IgD-negative memory B cell (primary cell): ENCODE data around the gene DBP. TPM values are rescaled to one million over a fixed set of nuclear protein-coding genes. Genes with fewer than 3 reads are reported as not detected.
"Not testable (repeated sequence)": the region's sequence is repeated elsewhere in the genome, so short reads cannot be mapped to it uniquely, and the experiment has no call there.

Source experiments
- H3K27ac Mint-ChIP-seq, 3 donors: one replicate each; pipeline ENCODE4 v1.8.0; 2020 to 2022; ENCODE audit warnings: mild to moderate bottlenecking in 3 of 3, mixed read lengths in 3 of 3, moderate library complexity in 1 of 3
- H3K27me3 Mint-ChIP-seq: one replicate; pipeline ENCODE4 v1.8.0; 2021; ENCODE audit warnings: mixed read lengths
- H3K36me3 Mint-ChIP-seq: one replicate; pipeline ENCODE4 v1.8.0; 2020; ENCODE audit warnings: mild to moderate bottlenecking, mixed read lengths
- H3K4me1 Mint-ChIP-seq, 3 donors: one replicate each; pipeline ENCODE4 v1.8.0; 2020 to 2022; ENCODE audit warnings: mixed read lengths in 3 of 3, mild to moderate bottlenecking in 1 of 3
- H3K4me3 Mint-ChIP-seq, 4 donors: one replicate each; pipeline ENCODE4 v1.8.0; 2020 to 2022; ENCODE audit warnings: mild to moderate bottlenecking in 4 of 4, mixed read lengths in 4 of 4, moderate library complexity in 3 of 4
- H3K9me3 Mint-ChIP-seq, 3 donors: one replicate each; pipeline ENCODE4 v1.8.0; 2020 to 2021; ENCODE audit warnings: mixed read lengths in 3 of 3, mild to moderate bottlenecking in 1 of 3
- polyA plus RNA-seq: library from polyadenylated mRNA; unstranded; fragments of 300-500 nt; fragmentation: Illumina TruSeq; gene quantifications from one replicate; pipeline ENCODE4 v1.2.3, GENCODE V29; 2021

Gene DBP
- polyA plus RNA-seq, 1 donor from 2014 or later, result 86.1 TPM

- Mint-ChIP-seq H3K9me3 (no peaks in the 10 kb centered on the region), H3K4me3 (no peak within 1 kb of the TSS), H3K36me3 (no peaks in the 10 kb centered on the region), H3K27me3 (no peaks in the 10 kb centered on the region), H3K4me1 (peaks cover 5 to 6% (median 5%) of the 10 kb centered on the region in 3 donors), H3K27ac (no peak within 1 kb of the TSS)
Observed at GRCh38 chr19:48672994-48673393, 35.8 kb upstream of the DBP start, which contains the start of gene NTN5. TSS of gene NTN5 (minus strand) at chr19:48673017. CDS start at chr19:48670986, 2,031 bp downstream.

DNA sequence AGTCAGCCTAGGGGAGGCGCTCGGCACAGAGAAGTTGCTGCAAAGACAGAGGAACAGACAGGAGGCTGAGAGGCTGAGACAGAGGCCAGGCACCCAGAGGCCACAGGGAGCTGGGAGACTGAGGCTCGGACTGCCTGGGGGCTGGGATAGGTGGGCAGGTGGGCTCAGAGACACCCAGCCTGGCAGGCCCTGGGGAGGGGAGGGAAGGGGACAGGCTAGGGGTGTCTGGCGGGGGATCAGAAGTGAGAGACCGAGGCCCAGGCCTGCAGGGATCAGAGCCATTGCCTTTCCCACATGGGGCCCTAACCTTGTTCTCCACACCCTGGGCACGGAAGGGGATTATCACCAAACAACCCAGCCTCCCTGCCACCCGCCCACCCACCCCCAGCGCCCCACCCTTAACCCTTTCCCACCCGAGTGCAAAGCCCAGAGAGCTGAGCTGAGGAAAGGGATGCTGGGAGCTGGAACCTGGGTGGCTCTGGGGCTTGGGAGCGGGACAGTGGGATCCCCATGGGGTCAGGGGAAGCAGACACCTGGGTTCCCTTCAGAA lies 34.3 kb upstream of the DBP start:
- Mint-ChIP-seq H3K36me3 (no peaks in the 10 kb centered on the region), H3K27ac (no peak overlapping the region), H3K4me3 (no peak overlapping the region), H3K9me3 (no peaks in the 10 kb centered on the region), H3K4me1 (peaks cover 5 to 6% (median 5%) of the 10 kb centered on the region in 3 donors), H3K27me3 (no peaks in the 10 kb centered on the region)

DNA sequence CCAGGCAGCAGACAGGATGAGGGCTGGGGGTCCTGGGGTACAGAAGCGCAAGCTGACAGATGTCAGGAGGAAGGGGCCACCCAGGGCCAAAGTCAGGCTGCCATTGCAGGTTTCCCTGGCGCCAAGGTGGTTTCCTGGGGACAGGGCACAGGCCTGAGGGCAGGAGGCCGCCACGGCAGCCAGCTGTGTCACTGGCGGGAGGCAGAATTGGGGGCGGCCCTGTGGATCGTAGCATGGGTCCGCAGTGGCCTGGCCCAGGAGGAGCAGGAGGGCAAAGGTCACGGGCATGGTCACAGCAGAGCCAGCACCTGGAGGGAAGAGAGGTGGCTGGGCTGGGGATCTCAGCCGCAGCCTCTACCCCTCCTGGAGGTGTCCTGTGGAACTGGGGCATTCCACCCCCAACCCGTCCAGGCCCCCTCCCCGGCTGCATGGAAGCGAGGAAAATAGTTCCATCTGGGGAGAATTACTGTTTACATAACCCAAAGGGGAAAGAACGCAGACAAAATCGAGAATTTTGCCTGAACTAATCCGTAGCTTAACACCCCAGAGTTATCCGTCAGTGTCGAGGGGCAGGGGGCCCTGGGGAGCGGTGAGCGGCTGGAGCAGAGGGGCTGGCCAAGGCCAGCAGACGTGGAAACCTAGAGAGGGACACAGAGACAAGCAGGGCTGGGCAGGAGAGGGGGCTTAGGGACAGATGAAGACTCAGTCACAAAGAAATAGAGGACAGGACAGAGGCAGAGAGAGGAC lies 33.7 kb upstream of the DBP start:
- H3K27me3 Mint-ChIP-seq, result no peaks in the 10 kb centered on the region
- no peak overlapping the region for H3K4me3 Mint-ChIP-seq
- no peaks in the 10 kb centered on the region for H3K9me3 Mint-ChIP-seq
- peaks cover 5 to 6% (median 5%) of the 10 kb centered on the region in 3 donors for H3K4me1 Mint-ChIP-seq
- H3K36me3 Mint-ChIP-seq, result no peaks in the 10 kb centered on the region
- H3K27ac Mint-ChIP-seq, result no peak overlapping the region

DNA sequence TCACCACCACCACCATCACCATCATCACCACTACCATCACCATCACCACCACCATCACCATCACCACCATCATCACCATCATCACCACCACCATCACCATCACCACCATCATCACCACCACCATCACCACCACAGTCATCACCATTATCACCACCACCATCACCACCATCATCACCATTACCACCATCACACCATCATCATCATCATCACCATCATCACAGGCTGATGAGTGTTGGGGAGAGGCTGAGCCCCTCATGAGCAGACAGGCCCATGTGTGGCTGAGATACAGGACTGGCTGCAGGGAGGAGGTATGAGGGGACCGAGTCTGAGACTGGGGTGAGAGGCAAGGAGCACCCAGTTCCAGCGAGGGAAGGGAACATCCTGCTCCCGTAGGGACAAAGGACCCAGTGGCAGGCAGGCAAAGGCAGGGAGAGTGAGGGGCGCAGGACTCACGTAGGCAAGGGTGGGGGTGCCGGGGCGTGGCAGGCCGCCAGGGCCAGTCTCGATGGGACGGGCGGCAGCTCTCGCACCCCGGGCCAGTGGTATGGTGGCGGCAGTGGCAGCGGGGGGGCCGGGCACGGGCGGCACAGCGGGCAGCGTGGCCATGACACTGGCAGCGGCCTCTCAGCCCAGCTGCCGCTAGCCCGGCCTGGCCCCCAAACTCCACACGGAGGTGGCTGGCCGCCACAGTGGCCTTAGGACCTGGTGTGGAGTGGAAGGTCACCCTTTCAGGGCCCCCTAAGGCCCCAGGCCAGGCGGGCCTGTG lies 32.9 kb upstream of the DBP start:
- peaks cover under 1 to 1% (median 1%) of the 10 kb centered on the region in 3 donors for H3K4me1 Mint-ChIP-seq
- peak overlapping the region in 1 of 4 donors; percentile 75 for H3K4me3 Mint-ChIP-seq

GRCh38 chr19:48668761-48669160 lies 31.6 kb upstream of the DBP start:
- H3K27ac Mint-ChIP-seq, result no peak overlapping the region
- no peaks in the 10 kb centered on the region for H3K4me1 Mint-ChIP-seq
- no peaks in the 10 kb centered on the region for H3K27me3 Mint-ChIP-seq
- no peak overlapping the region for H3K4me3 Mint-ChIP-seq
- H3K36me3 Mint-ChIP-seq, result no peaks in the 10 kb centered on the region
- no peaks in the 10 kb centered on the region for H3K9me3 Mint-ChIP-seq

More for the DNA sequence above, 32.9 kb upstream of the DBP start:
- Mint-ChIP-seq H3K36me3 (no peaks in the 10 kb centered on the region), H3K27ac (peak overlapping the region in 1 of 3 donors; percentile 31), H3K27me3 (no peaks in the 10 kb centered on the region), H3K9me3 (no peaks in the 10 kb centered on the region)

DNA sequence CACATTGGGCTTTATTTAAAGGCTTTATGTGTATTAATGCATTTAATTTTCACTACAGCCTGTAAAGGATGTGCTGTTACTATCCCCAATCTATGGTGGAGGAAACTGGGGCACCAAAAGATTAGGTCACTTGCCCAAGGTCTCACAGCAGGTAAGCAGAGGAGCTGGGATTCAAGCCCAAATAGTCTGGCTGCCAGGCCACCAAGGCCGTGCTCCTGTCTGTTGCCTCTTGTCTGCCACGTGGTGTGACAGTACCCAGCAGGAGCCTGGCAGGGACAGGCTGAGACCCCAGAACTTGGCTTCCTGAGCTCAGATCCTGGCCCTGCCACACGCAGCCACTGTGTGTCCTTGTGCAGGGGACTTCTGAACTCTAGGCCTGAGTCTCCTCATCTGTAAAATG lies 31.2 kb upstream of the DBP start:
- H3K27ac Mint-ChIP-seq, result no peak overlapping the region

DNA sequence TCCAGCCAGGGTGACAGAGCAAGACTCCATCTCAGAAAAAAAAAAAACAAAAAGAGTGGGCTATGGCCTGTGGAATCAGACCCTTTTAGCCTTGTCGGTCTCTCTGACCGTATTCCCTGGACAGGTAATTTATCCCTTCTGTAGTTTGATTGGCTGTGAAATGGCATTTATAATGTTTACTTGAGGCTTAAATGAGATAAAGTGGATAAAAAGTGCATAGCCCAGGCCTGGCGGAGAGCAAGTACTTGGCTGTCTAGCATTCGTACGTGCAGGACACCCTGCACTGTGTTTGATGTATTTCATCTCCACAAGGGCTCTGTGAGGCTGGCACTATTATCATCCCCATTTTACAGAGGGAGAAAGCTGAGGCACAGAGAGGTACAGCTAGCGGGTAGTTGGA lies 28.6 kb upstream of the DBP start:
- Mint-ChIP-seq H3K9me3 (no peaks in the 10 kb centered on the region), H3K36me3 (no peaks in the 10 kb centered on the region), H3K27ac (no peak overlapping the region), H3K4me1 (peaks cover 5% of the 10 kb centered on the region in 3 donors), H3K4me3 (no peak overlapping the region), H3K27me3 (no peaks in the 10 kb centered on the region)

More for the DNA sequence above, 31.2 kb upstream of the DBP start:
- no peaks in the 10 kb centered on the region for H3K4me1 Mint-ChIP-seq
- H3K27me3 Mint-ChIP-seq, result no peaks in the 10 kb centered on the region
- H3K36me3 Mint-ChIP-seq, result no peaks in the 10 kb centered on the region
- H3K4me3 Mint-ChIP-seq, result no peak overlapping the region
- H3K9me3 Mint-ChIP-seq, result no peaks in the 10 kb centered on the region

- no peak overlapping the region for H3K27ac Mint-ChIP-seq
- no peaks in the 10 kb centered on the region for H3K36me3 Mint-ChIP-seq
- no peak overlapping the region for H3K4me3 Mint-ChIP-seq
- no peaks in the 10 kb centered on the region for H3K9me3 Mint-ChIP-seq
- no peaks in the 10 kb centered on the region for H3K27me3 Mint-ChIP-seq
- H3K4me1 Mint-ChIP-seq, result peaks cover 6 to 10% (median 6%) of the 10 kb centered on the region in 3 donors
Observed at GRCh38 chr19:48664476-48664875, 27.3 kb upstream of the DBP start.

DNA sequence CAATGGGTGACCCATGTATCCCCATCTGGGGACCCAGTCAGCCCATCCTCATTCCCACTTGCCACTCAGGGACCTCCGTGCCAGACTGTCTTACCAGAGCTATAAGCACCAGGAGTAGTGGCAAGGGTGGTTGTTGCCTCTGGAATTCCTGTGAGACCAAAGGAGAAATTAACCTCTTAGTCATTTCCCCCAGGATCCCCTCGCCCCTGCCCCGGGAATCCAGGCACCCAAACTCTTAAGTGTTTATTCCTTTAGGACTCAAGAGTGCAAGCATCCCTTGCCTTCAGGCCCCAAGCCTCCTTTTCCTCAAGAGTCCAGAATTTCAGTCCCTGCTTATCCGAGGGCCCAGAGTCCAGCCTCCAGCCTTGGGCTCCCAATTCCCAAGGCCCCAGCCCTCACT lies 26.5 kb upstream of the DBP start:
- H3K36me3 Mint-ChIP-seq, result no peaks in the 10 kb centered on the region
- H3K4me1 Mint-ChIP-seq, result peaks cover 6 to 13% (median 9%) of the 10 kb centered on the region in 3 donors
- no peak overlapping the region for H3K27ac Mint-ChIP-seq
- no peaks in the 10 kb centered on the region for H3K9me3 Mint-ChIP-seq
- no peaks in the 10 kb centered on the region for H3K27me3 Mint-ChIP-seq
- no peak overlapping the region for H3K4me3 Mint-ChIP-seq

DNA sequence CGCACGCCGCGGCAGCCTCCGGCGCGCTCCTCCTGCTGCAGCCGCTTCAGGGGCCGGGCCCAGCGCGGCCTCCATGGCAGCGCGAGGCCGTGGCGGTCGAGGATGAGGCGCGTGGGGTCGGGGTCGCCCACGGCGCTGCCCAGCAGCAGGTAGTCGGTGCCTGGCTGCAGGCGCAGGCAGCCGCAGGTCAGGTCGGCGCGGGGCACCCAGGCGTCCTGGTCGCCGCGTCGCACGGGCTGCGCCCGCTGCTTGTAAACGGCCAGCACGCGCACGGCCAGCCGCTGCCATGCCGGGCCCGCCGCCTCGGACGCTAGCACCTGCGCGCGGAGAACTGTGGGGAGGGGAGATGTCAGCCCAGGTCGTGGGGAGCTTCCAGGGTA lies 24.5 kb upstream of the DBP start:
- no peaks in the 10 kb centered on the region for H3K9me3 Mint-ChIP-seq
- H3K4me1 Mint-ChIP-seq, result peaks cover 8 to 13% (median 10%) of the 10 kb centered on the region in 3 donors
- H3K27me3 Mint-ChIP-seq, result no peaks in the 10 kb centered on the region
- no peaks in the 10 kb centered on the region for H3K36me3 Mint-ChIP-seq
- no peak overlapping the region for H3K4me3 Mint-ChIP-seq
- no peak overlapping the region for H3K27ac Mint-ChIP-seq

DNA sequence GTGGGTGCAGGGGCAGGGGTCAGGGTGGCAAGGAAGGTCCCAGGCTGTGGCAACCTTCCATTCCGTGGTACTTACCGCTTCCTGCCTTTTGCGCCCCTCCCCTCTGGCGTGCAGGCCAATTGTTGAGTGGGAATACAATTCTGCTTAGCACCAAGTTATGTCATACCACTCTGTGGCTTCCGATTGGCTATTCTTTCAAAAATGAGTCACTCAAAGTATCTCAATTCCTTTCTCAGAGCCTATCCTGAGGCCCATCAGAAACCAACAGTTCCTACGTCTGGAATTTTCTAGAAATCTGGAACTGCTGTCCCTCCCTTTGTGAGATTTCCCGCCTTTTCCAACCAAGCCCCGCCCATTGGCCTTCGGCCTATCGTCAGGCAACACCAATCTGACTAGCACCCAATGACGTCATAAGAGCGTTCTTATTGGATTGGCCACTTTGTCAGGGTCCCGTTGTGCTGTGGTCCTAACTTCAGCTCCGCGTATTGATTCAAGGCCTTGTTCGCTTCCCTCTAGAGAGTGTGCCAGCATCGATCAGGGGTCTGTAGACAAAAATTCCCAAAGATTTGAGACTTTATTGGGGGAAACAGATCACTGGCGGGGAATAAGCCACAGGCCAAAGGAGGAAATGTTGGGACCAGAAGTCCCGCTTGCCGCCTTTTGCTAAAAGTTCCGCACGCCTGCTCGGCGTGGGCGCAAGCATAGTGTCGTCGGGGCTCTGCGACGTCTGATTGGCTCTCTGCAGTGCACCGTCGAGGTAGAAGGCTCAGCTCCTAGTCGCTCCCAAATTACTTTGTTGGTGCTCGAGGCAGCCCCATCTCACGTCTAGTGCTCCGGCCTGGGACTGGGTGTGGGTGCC lies 23.9 kb upstream of the DBP start:
- H3K36me3 Mint-ChIP-seq, result no peaks in the 10 kb centered on the region
- peak overlapping the region; percentile 66 to 99 (median 97) for H3K27ac Mint-ChIP-seq
- H3K4me1 Mint-ChIP-seq, result peaks cover 8 to 13% (median 10%) of the 10 kb centered on the region in 3 donors
- peak overlapping the region; percentile 70 to 95 (median 83) for H3K4me3 Mint-ChIP-seq
- no peaks in the 10 kb centered on the region for H3K27me3 Mint-ChIP-seq
- H3K9me3 Mint-ChIP-seq, result no peaks in the 10 kb centered on the region

DNA sequence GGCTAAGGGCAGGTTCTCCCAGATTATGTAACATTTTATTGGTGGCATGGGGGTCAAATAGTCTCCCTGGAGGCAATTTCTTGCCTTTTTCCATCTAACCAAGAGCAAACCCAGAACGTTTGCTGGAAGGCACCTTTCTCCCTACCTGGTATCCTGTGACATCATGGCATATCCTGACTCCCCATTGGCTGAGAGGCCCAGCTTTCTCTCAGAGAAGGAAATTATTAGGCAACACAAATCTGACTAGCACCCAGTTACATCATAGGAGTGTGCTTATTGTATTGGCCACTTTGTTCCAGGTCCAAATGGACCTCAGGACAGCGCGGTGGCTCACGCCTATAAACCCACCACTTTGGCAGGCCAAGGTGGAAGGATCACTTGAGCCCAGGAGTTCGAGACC lies 22.6 kb upstream of the DBP start:
- Mint-ChIP-seq H3K4me1 (peaks cover 8 to 13% (median 10%) of the 10 kb centered on the region in 3 donors), H3K36me3 (no peaks in the 10 kb centered on the region), H3K9me3 (no peaks in the 10 kb centered on the region), H3K27ac (peak overlapping the region in 1 of 3 donors; percentile 37), H3K4me3 (peak overlapping the region in 2 of 4 donors; percentile 1 to 17), H3K27me3 (no peaks in the 10 kb centered on the region)

- no peaks in the 10 kb centered on the region for H3K9me3 Mint-ChIP-seq
- H3K4me3 Mint-ChIP-seq, result no peak overlapping the region
- H3K36me3 Mint-ChIP-seq, result no peaks in the 10 kb centered on the region
- peak overlapping the region in 1 of 3 donors; percentile 46 for H3K27ac Mint-ChIP-seq
- no peaks in the 10 kb centered on the region for H3K27me3 Mint-ChIP-seq
- peaks cover 8 to 13% (median 10%) of the 10 kb centered on the region in 3 donors for H3K4me1 Mint-ChIP-seq
Observed at GRCh38 chr19:48658483-48658882, 21.3 kb upstream of the DBP start.

DNA sequence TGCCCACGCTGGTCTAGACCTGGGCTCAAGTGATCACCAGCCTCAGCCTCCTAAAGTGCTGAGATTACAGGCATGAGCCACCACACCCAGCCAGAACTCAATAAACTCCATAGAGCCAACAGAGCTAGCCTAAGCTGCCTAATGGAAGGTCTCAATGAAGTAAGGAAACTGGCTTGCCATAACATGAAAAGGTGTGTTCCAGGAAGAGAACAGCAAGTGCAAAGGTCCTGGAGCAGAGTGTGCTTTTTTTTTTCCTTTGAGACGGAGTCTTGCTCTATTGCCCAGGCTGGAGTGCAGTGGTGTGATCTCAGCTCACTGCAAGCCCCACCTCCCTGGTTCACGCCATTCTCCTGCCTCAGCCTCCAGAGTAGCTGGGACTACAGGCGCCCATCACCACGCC lies 20.6 kb upstream of the DBP start:
- not testable (repeated sequence) for H3K4me3 Mint-ChIP-seq, H3K9me3 Mint-ChIP-seq, H3K36me3 Mint-ChIP-seq, H3K27me3 Mint-ChIP-seq, H3K27ac Mint-ChIP-seq
- H3K4me1 Mint-ChIP-seq, result peaks cover 8 to 13% (median 10%) of the 10 kb centered on the region in 3 donors
